ENCODE data around the gene LAMTOR4.

GRCh38 chr7:100148225-100148558, 526 bp upstream of the LAMTOR4 start:
- TF ChIP-seq POLR2A (IDR thresholded peaks at IDR 0.05) (no peak), CTCF (IDR thresholded peaks at IDR 0.05) (no peak)
